ENCODE measurements around the gene VKORC1L1. TPM values are rescaled to one million over a fixed set of nuclear protein-coding genes. Genes with fewer than 3 reads are reported as not detected.
"Not testable (repeated sequence)": the region's sequence is repeated elsewhere in the genome, so short reads cannot be mapped to it uniquely, and the experiment has no call there.

Gene VKORC1L1
- total RNA-seq, 2 experiments from 2014 or later = 10.9 to 11.1 TPM

DNA sequence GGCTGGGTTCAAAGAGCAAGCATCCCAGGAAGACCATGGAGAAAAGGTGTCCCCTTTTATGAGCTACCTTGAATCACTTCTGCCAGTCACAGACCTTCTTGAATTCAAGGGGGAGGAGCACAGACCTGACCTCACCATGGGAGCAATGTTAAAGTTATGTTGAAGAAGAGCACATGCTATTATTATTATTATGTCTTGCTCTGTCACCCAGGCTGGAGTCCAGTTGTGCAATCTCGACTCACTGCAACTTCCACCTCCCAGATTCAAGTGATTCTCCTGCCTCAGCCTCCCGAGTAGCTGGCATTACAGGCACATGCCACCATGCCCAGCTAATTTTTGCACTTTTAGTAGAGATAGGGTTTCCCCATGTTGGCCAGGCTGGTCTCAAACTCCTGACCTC, 5.2 kb upstream of the VKORC1L1 start:
- ATAC-seq (ENCODE audit: low read depth); H3K9me3 Mint-ChIP-seq; H3K27ac Mint-ChIP-seq; H3K4me1 Mint-ChIP-seq; H3K27me3 Mint-ChIP-seq; DNase-seq; H3K36me3 Mint-ChIP-seq; POLR2A ChIA-PET; H3K4me3 Mint-ChIP-seq: not testable (repeated sequence)

DNA sequence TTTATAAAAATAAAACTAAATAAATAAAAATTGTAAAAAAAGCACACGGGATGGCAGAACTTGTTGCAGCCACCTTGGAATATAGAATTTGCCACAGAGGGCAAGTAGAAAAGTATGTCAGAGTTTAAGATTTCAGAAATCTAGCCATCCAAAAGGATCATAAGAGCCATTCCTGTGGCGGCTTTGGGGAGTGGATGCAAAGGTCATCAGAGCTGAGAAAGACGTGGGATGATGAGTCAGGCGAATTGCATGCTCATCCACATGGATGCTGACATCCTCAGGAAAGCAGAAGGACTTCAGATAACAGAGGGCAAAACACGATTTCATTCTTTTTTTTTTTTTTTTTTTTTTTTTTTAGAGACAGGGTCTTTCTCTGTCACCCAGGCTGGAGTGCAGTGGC, 3.6 kb upstream of the VKORC1L1 start:
- H3K4me1 Mint-ChIP-seq; H3K4me3 Mint-ChIP-seq; POLR2A ChIA-PET; H3K27me3 Mint-ChIP-seq; H3K36me3 Mint-ChIP-seq; H3K27ac Mint-ChIP-seq; DNase-seq; H3K9me3 Mint-ChIP-seq; ATAC-seq (ENCODE audit: low read depth): not testable (repeated sequence)

DNA sequence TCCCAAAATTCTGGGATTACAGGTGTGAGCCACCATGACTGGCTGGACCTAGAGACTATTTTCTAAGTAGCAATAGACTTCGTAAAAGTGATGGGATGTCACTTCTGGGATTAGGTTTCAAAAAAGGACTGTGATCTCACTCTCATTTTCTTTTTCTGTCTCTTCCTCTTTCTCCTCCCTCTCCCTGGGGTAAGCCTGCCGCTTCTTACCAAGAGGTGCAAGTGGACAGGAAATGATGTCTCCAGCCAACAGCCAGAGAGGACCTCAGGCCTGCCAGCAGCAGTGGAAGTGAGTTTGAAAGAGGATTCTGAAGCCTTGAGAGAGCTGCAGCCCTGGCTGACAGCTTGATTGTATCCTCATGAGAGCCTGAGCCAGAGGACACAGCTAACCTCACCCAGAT, 1.4 kb upstream of the VKORC1L1 start:
- ATAC-seq (ENCODE audit: low read depth); H3K4me3 Mint-ChIP-seq: not testable (repeated sequence)

DNA sequence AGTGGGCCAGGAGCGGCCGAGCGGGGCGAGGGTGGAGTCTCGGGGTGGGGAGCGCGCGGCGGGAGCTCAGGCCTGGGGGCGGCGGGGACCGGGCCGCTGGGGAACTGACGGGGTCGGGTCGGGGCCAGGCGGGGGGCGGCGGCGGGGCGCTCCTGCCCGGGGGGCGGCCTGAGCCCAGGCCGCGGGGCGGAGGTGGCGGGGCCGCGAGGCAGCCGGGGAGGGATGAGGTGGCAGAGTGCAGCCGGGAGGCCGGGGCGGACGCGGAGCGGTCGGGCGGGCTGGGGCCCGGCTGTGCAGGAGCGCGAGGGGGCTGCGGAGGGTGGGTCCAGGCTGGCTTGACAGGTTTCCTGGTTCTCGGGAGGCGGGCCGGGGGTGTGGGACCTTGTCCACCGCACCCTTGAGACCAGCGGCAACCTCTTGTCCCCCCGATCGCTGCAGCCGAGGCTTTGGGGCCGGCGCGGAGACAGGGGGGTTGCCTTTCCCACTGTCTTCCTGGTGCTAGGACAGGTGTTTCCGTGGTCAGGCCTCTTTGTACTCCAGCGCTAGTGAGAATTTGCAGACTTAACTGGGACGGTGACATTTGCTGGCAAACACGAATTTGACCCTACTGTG, 814 bp downstream of the VKORC1L1 start:
- H3K9me3 Mint-ChIP-seq, POLR2A ChIA-PET, H3K4me1 Mint-ChIP-seq, H3K36me3 Mint-ChIP-seq, H3K27me3 Mint-ChIP-seq: not testable (repeated sequence)
- DNase-seq (peak; percentile 63), ATAC-seq (ENCODE audit: low read depth) (peak; percentile 41)
- Mint-ChIP-seq H3K27ac (peak overlapping the region; percentile 75), H3K4me3 (peak overlapping the region; percentile 84)

More for the DNA sequence above, 1.4 kb upstream of the VKORC1L1 start:
- H3K27ac Mint-ChIP-seq, H3K27me3 Mint-ChIP-seq, H3K9me3 Mint-ChIP-seq, H3K36me3 Mint-ChIP-seq, H3K4me1 Mint-ChIP-seq, DNase-seq, POLR2A ChIA-PET: not testable (repeated sequence)

DNA sequence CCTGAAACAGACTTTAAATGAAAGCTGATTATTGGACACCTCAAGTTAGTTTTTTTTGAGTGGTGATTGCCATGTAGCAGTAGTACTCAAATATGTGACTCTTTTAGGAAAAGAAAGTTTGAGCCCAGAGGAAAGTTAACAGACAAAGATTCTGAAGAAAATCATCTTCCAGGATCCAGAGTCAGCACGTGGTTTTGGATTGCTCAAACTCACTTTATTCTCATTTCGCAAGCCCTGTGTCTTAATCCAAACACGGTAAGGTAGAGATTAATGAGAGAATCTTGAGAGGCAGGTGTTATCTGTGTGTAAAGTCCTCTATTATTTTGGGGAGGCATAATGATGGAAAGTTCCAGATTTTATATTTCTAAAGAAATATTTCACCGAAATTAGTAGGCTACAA, 2.8 kb downstream of the VKORC1L1 start:
- POLR2A ChIA-PET; H3K9me3 Mint-ChIP-seq; H3K4me3 Mint-ChIP-seq; DNase-seq; H3K27me3 Mint-ChIP-seq; H3K27ac Mint-ChIP-seq; ATAC-seq (ENCODE audit: low read depth); H3K36me3 Mint-ChIP-seq; H3K4me1 Mint-ChIP-seq: not testable (repeated sequence)

DNA sequence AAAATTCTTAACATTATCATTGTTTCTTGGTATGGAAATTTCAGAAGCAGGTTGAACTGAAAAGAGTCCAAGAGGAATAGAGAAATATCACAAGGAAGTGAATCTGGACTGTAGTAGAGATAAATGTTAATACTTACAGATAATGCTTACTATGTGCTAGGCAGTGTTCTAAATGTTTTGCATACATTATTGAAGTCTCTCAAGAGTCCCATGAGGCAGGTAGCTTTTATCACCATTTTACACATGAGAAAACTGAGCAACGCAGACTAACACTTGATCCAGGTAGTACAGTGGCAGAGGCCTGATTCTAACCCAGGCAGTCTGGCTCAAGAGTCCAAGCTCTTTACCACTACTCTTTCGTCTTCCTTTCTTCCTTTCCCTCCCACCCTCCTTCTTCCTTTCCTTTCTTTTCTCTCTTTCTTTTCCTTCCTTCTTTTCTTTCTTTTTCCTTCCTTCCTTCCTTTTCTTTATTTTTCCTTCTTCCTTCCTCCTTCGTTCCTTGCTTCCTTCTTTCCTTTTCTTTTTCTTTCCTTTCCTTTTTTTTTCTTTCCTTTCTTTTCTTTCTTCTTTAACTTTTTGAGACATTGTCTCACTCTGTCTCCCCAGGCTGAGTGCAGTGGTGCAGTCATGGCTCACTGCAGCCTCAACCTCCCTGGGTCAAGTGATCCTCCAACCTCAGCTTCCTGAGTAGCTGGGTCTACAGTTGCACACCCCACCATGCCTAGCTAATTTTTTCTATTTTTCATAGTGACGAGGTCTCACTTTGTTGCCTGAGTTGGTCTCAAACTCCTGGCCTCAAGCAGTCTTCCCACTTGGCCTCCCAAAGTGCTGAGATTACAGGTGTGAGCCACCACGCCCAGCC, 6.6 kb downstream of the VKORC1L1 start:
- DNase-seq; H3K9me3 Mint-ChIP-seq; H3K27ac Mint-ChIP-seq; H3K4me1 Mint-ChIP-seq; ATAC-seq (ENCODE audit: low read depth); H3K36me3 Mint-ChIP-seq; POLR2A ChIA-PET; H3K4me3 Mint-ChIP-seq; H3K27me3 Mint-ChIP-seq: not testable (repeated sequence)

DNA sequence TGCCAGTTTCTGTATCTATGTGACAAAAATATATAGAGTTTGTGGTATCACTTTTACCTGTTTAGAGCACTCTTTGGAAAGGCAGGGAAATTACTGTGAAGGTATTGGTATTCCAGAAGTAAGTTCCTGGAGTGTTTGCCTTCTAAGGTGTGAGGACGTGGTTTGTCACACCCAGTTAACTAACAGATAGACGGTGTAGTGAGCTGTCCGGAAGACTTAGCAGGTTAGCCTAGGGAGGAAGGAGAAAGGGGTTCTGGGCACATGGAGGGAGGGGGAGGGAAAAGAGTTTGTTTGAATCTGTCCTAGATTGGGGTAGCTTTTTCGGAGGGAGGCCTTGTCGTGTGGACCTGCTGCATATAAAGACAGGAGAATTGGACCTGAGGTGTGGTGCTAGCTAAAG, 7.4 kb downstream of the VKORC1L1 start:
- H3K4me3 Mint-ChIP-seq; POLR2A ChIA-PET; H3K27me3 Mint-ChIP-seq; DNase-seq; H3K9me3 Mint-ChIP-seq; H3K4me1 Mint-ChIP-seq; H3K27ac Mint-ChIP-seq; ATAC-seq (ENCODE audit: low read depth): not testable (repeated sequence)
- peaks cover 11% of the 10 kb centered on the region for H3K36me3 Mint-ChIP-seq

DNA sequence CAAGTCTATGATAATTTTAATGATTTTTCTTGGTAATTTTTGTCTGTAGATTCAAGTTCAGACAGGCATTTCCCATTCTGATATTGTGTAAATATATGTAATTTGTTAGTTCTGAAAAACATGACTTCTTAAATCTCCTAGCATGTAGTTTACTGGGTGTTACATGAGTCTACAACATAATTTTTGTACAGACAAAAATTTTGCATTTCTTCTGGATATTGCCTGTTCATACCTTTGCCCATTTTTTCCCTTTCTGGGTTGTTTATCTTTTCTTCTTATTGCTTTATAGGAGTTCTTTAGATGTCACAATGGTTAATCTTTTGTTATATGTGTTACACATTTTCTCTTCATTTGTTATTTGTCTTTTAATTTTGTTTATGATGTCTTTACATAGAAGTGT, 12.1 kb downstream of the VKORC1L1 start:
- H3K9me3 Mint-ChIP-seq; ATAC-seq (ENCODE audit: low read depth); POLR2A ChIA-PET: not testable (repeated sequence)

DNA sequence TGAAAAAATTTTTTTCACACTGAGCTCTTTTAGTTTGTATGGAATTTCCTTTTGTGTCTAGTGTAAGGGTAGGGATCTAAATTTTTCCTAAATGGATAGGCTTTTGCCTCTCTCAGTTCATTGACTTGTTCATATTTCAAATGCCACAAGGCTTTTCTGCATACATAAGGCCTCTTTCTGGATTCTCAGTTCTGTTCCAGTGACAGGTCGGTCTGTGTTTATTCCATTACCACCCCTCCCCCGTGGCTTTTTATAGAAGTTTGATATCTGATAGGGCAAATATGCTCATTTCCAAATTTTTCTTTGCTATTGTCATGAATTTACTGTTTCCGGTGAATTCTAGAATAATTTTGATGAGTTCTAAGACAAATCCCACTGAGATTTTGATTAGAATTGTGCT, 12.7 kb downstream of the VKORC1L1 start:
- ATAC-seq (ENCODE audit: low read depth); H3K27ac Mint-ChIP-seq; POLR2A ChIA-PET: not testable (repeated sequence)

More for the DNA sequence above, 12.1 kb downstream of the VKORC1L1 start:
- not testable (repeated sequence) for DNase-seq, H3K4me3 Mint-ChIP-seq, H3K27me3 Mint-ChIP-seq, H3K27ac Mint-ChIP-seq, H3K4me1 Mint-ChIP-seq
- peaks cover 25% of the 10 kb centered on the region for H3K36me3 Mint-ChIP-seq

DNA sequence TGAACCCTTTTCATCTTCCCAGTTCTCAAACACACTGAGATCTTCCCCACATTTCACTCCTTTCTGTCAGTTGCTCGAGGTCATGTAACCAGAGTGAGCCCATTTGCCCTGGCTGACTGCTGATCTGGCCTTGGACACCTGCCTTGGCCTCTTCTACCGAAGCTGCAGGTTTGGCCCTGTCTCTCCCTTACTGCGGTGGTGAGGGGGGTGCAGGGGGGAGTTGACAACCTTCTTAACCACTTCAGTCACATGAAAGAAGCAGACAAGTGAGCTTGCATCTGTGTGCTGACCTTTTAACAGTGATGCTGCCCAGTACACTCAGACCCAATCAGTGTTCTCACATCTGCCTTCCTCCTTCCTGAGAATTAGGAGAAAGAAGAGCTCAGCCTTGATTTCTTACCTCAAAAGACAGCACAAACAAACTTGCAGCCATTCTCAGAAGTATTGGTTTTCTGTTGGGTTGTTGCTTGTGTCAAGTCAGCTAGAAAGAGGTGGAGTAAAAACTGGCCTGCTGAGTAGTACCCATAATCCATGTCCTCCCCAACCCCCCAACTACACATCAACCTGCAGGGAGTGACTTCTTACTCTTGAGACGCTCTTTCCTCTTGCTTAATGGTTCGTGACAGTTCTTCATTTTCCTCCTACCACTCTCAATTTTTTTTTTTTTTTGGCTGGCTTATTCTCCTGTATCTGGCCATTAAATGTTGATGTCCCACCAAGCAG, 15.7 kb downstream of the VKORC1L1 start:
- H3K4me3 Mint-ChIP-seq; H3K27ac Mint-ChIP-seq; DNase-seq; H3K27me3 Mint-ChIP-seq; POLR2A ChIA-PET; H3K9me3 Mint-ChIP-seq; ATAC-seq (ENCODE audit: low read depth); H3K4me1 Mint-ChIP-seq: not testable (repeated sequence)
- peaks cover 28% of the 10 kb centered on the region for H3K36me3 Mint-ChIP-seq

More for the DNA sequence above, 12.7 kb downstream of the VKORC1L1 start:
- peaks cover 25% of the 10 kb centered on the region for H3K36me3 Mint-ChIP-seq
- not testable (repeated sequence) for H3K4me1 Mint-ChIP-seq, H3K9me3 Mint-ChIP-seq, DNase-seq, H3K27me3 Mint-ChIP-seq, H3K4me3 Mint-ChIP-seq

DNA sequence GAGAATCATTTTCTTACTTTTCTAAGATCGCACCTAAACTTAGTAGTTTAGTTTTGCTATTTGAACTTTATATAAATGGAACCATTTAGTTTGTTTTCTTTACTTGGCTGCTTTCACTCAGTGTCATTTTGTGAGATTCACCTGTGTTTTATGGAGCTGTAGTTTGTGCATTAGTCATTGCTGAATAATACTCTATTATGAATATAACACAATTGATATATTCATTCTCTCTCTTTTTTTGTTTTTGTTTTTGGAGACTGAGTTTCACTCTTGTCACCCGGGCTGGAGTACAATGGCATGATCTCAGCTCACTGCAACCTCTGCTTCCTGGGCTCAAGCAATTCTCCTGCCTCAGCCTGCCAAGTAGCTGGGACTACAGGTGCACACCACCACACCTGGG, 16.8 kb downstream of the VKORC1L1 start:
- H3K27ac Mint-ChIP-seq; POLR2A ChIA-PET; ATAC-seq (ENCODE audit: low read depth); H3K4me3 Mint-ChIP-seq; DNase-seq; H3K9me3 Mint-ChIP-seq; H3K4me1 Mint-ChIP-seq; H3K27me3 Mint-ChIP-seq: not testable (repeated sequence)
- peaks cover 24% of the 10 kb centered on the region for H3K36me3 Mint-ChIP-seq

DNA sequence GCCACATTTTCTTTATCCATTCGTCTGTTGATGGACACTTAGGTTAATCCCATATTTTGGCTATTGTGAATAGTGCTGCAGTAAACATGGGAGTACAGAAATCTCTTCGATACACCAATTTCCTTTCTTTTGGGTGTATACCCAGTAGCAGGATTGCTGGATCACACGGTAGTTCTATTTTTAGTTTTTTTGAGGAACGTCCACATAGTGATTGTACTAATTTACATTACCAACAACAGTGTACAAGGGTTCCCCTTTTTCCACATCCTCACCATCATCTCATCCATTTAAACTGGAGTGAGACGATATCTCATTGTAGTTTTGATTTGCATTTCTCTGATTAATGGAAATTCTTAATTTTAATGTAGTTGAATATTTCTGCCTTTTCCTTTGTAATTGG, 19.3 kb downstream of the VKORC1L1 start:
- no peaks in the 10 kb centered on the region for H3K9me3 Mint-ChIP-seq
- H3K36me3 Mint-ChIP-seq = peaks cover 12% of the 10 kb centered on the region
- peaks cover 2% of the 10 kb centered on the region for H3K4me1 Mint-ChIP-seq
- H3K27me3 Mint-ChIP-seq = no peaks in the 10 kb centered on the region
- H3K27ac Mint-ChIP-seq = no peak overlapping the region
- POLR2A ChIA-PET = no interaction called here
- no peak for ATAC-seq (ENCODE audit: low read depth)
- no peak for DNase-seq
- no peak overlapping the region for H3K4me3 Mint-ChIP-seq

DNA sequence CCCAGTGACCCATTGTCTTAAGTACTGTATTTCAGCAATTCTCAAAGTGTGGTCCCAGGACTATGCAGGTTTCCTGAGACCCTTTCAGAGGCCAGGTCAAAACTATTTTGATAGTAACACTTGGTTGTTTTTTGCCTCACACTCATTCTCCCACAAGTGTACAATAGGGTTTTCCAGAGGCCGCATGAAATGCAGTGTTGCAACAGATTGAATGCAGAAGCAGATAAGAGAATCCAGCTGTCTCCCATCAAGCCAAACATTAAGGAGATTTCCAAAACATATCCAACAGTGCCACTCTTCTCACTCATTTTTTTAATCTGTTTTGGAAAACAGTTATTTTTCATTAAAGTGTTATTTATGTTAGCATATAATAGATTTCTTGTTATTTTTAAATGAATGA, 20.0 kb downstream of the VKORC1L1 start:
- DNase-seq (no peak), ATAC-seq (ENCODE audit: low read depth) (no peak)
- no peak overlapping the region for H3K27ac Mint-ChIP-seq
- H3K27me3 Mint-ChIP-seq = no peaks in the 10 kb centered on the region
- peaks cover 12% of the 10 kb centered on the region for H3K36me3 Mint-ChIP-seq
- no peaks in the 10 kb centered on the region for H3K9me3 Mint-ChIP-seq
- H3K4me1 Mint-ChIP-seq = peaks cover 2% of the 10 kb centered on the region
- POLR2A ChIA-PET = no interaction called here
- H3K4me3 Mint-ChIP-seq = no peak overlapping the region
